Head of caudate nucleus (tissue), 42 donors: ENCODE results near the gene FANCD2.

Experiments
- DNase-seq, 42 donors: peaks; one replicate each; pipeline versions ENCODE4 v3.0.0 to v3.0.0-alpha.2; 2020 to 2021; ENCODE audit warnings: mixed read lengths in 7 of 42
- intact Hi-C: fragments of 100-400 bp; cut with DNase I; formaldehyde crosslinking; loops from one replicate; pipeline ENCODE4 v1.15.0; 2022

Gene FANCD2

GRCh38 chr3:10145685-10146084 is 119.4 kb downstream of the FANCD2 start:
- DNase-seq: no peak
- intact Hi-C loops: no loop called here

- intact Hi-C loops: no loop called here
- no peak for DNase-seq
Measured at GRCh38 chr3:10149226-10149625, 123.0 kb downstream of the FANCD2 start.

DNA sequence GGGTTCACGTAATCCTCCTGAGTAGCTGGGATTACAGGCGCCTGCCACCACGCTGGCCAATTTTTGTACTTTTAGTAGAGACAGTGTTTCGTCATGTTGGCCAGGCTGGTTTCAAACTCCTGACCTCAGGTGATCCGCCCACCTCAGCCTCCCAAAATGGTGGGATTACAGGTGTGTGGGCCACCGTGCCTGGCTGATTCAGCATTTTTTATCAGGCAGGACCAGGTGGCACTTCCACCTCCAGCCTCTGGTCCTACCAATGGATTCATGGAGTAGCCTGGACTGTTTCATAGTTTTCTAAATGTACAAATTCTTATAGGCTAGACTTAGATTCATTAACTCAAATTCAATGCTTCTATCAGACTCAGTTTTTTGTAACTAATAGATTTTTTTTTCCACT is 124.8 kb downstream of the FANCD2 start:
- DNase-seq: no peak
- intact Hi-C loops: no loop called here
